Renal cortex interstitium (tissue), 11 donors: Measurements from ENCODE around the gene CFB. TPM values are rescaled to one million over a fixed set of nuclear protein-coding genes. Genes with fewer than 3 reads are reported as not detected.
"Not testable (repeated sequence)": the region's sequence is repeated elsewhere in the genome, so short reads cannot be mapped to it uniquely, and the experiment has no call there.

Experiments used
- DNase-seq, 11 donors: peaks; one replicate each; pipeline ENCODE4 v3.0.0-alpha.2; 2013; ENCODE audit warnings: low read depth in 9 of 11, low spot score in 4 of 11; ENCODE audit errors: extremely low read depth in 1 of 11
- polyA plus RNA-seq, 3 donors: library from polyadenylated mRNA; unstranded; fragments of 120-200 nt; gene quantifications; one replicate each; pipeline ENCODE4 v1.2.1, GENCODE V29; 2013; ENCODE audit not compliant: insufficient read length in 3 of 3

CFB gene
- polyA plus RNA-seq, 3 donors: 5.2 to 8.7 (median 6.6) TPM

- DNase-seq: not testable (repeated sequence)
Observed at GRCh38 chr6:31981744-31982143, 35.8 kb downstream of the CFB start, which contains the start of gene C4A. TSS of gene C4A (plus strand) at chr6:31982057. CDS start at chr6:31982108, 51 bp downstream.

GRCh38 chr6:31989363-31989762 lies 43.5 kb downstream of the CFB start:
- DNase-seq: not testable (repeated sequence)

- DNase-seq: not testable (repeated sequence)
Observed at GRCh38 chr6:31994421-31994820, 48.5 kb downstream of the CFB start.

GRCh38 chr6:31996385-31996784 lies 50.5 kb downstream of the CFB start:
- not testable (repeated sequence) for DNase-seq

Other genes with a start within 250 kb of the CFB start
- 10 to 100 TPM; 52.4 to 70.9 (median 61.6) TPM for gene ABHD16A, start 242.8 kb upstream of the CFB start, polyA plus RNA-seq
- gene LY6G6F, start 239.2 kb upstream of the CFB start, polyA plus RNA-seq: 1 to 10 TPM in 1 of 3 donors, under 1 TPM in 2; 0.44 to 1.2 (median 0.73) TPM
- gene LY6G6D, start 230.7 kb upstream of the CFB start, polyA plus RNA-seq: under 1 TPM in 1 of 3 donors, not detected in 2; 0.20 TPM
- under 1 TPM in 2 of 3 donors, not detected in 1; 0.26 to 0.41 TPM for gene LY6G6C, start 224.3 kb upstream of the CFB start, polyA plus RNA-seq
- 1 to 10 TPM; 1.6 TPM for gene MPIG6B, start 222.7 kb upstream of the CFB start, polyA plus RNA-seq
- gene DDAH2, start 216.8 kb upstream of the CFB start, polyA plus RNA-seq: 100 to 1,000 TPM; 152 to 237 (median 188) TPM
- gene CLIC1, start 209.6 kb upstream of the CFB start, polyA plus RNA-seq: 100 to 1,000 TPM; 268 to 296 (median 292) TPM
- 10 to 100 TPM; 21.4 to 59.0 (median 22.1) TPM for gene MSH5, start 206.1 kb upstream of the CFB start, polyA plus RNA-seq
- 10 to 100 TPM in 2 of 3 donors, 1 to 10 TPM in 1; 6.8 to 17.2 (median 10.0) TPM for gene SAPCD1, start 183.4 kb upstream of the CFB start, polyA plus RNA-seq
- gene VWA7, start 168.8 kb upstream of the CFB start, polyA plus RNA-seq: 10 to 100 TPM in 1 of 3 donors, 1 to 10 TPM in 2; 7.3 to 13.9 (median 8.5) TPM
- 10 to 100 TPM; 58.7 to 72.2 (median 61.2) TPM for gene VARS1, start 150.3 kb upstream of the CFB start, polyA plus RNA-seq
- gene LSM2, start 139.1 kb upstream of the CFB start, polyA plus RNA-seq: 10 to 100 TPM; 72.1 to 90.4 (median 82.4) TPM
- gene HSPA1L, start 130.8 kb upstream of the CFB start, polyA plus RNA-seq: 1 to 10 TPM; 3.3 to 5.0 (median 4.0) TPM
- gene HSPA1A, start 130.6 kb upstream of the CFB start, polyA plus RNA-seq: 100 to 1,000 TPM in 2 of 3 donors, 10 to 100 TPM in 1; 84.4 to 121 (median 116) TPM
- 100 to 1,000 TPM; 119 to 167 (median 142) TPM for gene HSPA1B, start 118.4 kb upstream of the CFB start, polyA plus RNA-seq
- gene NEU1, start 83.3 kb upstream of the CFB start, polyA plus RNA-seq: 10 to 100 TPM; 74.6 to 79.3 (median 78.1) TPM
- gene SLC44A4, start 67.1 kb upstream of the CFB start, polyA plus RNA-seq: 10 to 100 TPM; 40.7 to 82.8 (median 51.9) TPM
- gene EHMT2, start 48.4 kb upstream of the CFB start, polyA plus RNA-seq: 10 to 100 TPM; 74.6 to 98.4 (median 83.9) TPM
- 10 to 100 TPM; 23.4 to 35.5 (median 23.6) TPM for gene ZBTB12, start 44.0 kb upstream of the CFB start, polyA plus RNA-seq
- 1 to 10 TPM; 3.0 to 4.2 (median 4.0) TPM for gene C2, start 18.4 kb upstream of the CFB start, polyA plus RNA-seq
- gene NELFE, start 12.9 kb downstream of the CFB start, polyA plus RNA-seq: 100 to 1,000 TPM in 1 of 3 donors, 10 to 100 TPM in 2; 89.5 to 103 (median 91.3) TPM
- 10 to 100 TPM; 42.3 to 49.0 (median 47.7) TPM for gene SKIC2, start 13.1 kb downstream of the CFB start, polyA plus RNA-seq
- gene DXO, start 26.0 kb downstream of the CFB start, polyA plus RNA-seq: 10 to 100 TPM; 22.1 to 32.3 (median 31.7) TPM
- 10 to 100 TPM; 15.7 to 22.4 (median 22.4) TPM for gene C4A, start 36.0 kb downstream of the CFB start, polyA plus RNA-seq
- gene C4B, start 68.7 kb downstream of the CFB start, polyA plus RNA-seq: 10 to 100 TPM; 17.4 to 23.3 (median 22.1) TPM
- gene CYP21A2, start 92.3 kb downstream of the CFB start, polyA plus RNA-seq: 1 to 10 TPM in 1 of 3 donors, under 1 TPM in 2; 0.24 to 1.0 (median 0.29) TPM
- gene TNXB, start 163.2 kb downstream of the CFB start, polyA plus RNA-seq: 1 to 10 TPM; 3.4 to 7.9 (median 6.1) TPM
- gene ATF6B, start 182.2 kb downstream of the CFB start, polyA plus RNA-seq: 100 to 1,000 TPM in 1 of 3 donors, 10 to 100 TPM in 2; 87.2 to 104 (median 92.0) TPM
- gene FKBPL, start 184.2 kb downstream of the CFB start, polyA plus RNA-seq: 1 to 10 TPM; 7.1 to 9.0 (median 8.7) TPM
- 1 to 10 TPM; 2.4 to 4.2 (median 2.6) TPM for gene PRRT1, start 205.8 kb downstream of the CFB start, polyA plus RNA-seq
- gene PPT2, start 208.0 kb downstream of the CFB start, polyA plus RNA-seq: 10 to 100 TPM; 30.5 to 48.4 (median 33.4) TPM
- gene EGFL8, start 218.5 kb downstream of the CFB start, polyA plus RNA-seq: 10 to 100 TPM; 24.0 to 44.4 (median 24.3) TPM
- 100 to 1,000 TPM in 2 of 3 donors, 10 to 100 TPM in 1; 94.6 to 109 (median 102) TPM for gene AGPAT1, start 230.0 kb downstream of the CFB start, polyA plus RNA-seq
- 100 to 1,000 TPM in 2 of 3 donors, 10 to 100 TPM in 1; 91.6 to 107 (median 104) TPM for gene RNF5, start 232.3 kb downstream of the CFB start, polyA plus RNA-seq
- gene AGER, start 238.2 kb downstream of the CFB start, polyA plus RNA-seq: 10 to 100 TPM; 23.8 to 25.3 (median 24.9) TPM
- gene PBX2, start 244.1 kb downstream of the CFB start, polyA plus RNA-seq: 100 to 1,000 TPM; 173 to 193 (median 191) TPM
- 10 to 100 TPM in 1 of 3 donors, 1 to 10 TPM in 2; 9.4 to 13.1 (median 9.9) TPM for gene GPSM3, start 246.5 kb downstream of the CFB start, polyA plus RNA-seq